HG02973 (cell line): ENCODE data around the gene RHEB.

Experiments used
- ATAC-seq: cut with Tn5 transposase; IDR thresholded peaks from one replicate; pipeline ENCODE4 v1.9.1; 2021; ENCODE audit warnings: moderate library complexity; ENCODE audit not compliant: unreplicated experiment

Gene RHEB, protein sequence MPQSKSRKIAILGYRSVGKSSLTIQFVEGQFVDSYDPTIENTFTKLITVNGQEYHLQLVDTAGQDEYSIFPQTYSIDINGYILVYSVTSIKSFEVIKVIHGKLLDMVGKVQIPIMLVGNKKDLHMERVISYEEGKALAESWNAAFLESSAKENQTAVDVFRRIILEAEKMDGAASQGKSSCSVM

DNA sequence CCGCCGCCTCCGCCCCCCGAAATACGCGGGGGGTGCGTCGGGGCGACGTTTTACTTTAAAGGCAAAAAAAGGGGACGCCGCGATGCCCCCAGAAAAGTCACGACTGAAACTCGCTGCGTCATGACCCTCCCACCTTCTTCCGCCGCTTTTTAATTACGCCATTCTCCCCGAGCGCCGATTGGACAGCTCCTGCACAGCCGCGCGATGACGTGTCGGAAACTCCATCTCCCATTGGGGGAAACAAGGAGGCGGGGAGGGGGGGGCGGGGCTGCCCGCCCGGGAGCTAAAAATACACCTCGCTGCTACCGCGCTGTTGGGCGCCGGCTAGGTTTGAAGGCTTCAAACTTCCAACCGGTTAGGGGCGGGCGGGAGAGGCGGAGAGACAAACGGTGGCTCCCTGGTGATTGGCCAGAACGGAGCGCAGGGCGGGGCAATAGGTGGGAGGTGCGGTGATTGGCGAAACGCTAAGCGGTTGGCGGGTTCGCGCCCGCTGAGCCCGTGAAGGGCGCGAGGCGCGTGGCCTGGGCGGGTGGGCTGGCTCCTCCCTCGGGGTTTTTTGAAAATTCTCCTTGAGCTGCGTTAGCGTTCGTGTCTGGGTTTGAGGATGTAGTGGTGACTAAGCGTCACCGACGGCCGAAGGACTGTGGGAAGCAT, at the start of gene RHEB:
TSS of gene RHEB (minus strand) at position 131 of the 654 bp plus-strand sequence. CDS start 384 bp downstream, outside the sequence.
- ATAC-seq = peak; percentile 75

DNA sequence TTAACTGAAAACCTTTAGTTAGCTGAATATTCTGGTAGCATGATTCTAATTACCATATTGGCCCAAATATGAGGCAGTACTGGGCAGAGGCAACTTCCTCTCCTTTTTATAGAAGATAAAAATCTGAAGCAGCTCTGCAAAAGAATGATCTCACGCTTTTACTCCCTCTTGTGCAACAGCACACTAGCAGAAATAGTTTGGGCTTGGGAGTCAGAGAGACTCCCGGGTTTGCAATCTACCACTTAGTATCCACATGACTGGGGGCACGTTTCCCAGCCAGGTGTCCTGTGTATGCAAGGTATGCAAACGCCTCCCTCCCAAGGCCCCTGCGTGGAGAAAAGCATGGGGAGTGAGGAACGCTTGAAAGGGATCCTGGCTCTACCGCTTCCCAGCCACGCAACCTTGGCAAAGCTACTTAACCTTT, 47.2 kb upstream of the RHEB start:
- no peak for ATAC-seq

DNA sequence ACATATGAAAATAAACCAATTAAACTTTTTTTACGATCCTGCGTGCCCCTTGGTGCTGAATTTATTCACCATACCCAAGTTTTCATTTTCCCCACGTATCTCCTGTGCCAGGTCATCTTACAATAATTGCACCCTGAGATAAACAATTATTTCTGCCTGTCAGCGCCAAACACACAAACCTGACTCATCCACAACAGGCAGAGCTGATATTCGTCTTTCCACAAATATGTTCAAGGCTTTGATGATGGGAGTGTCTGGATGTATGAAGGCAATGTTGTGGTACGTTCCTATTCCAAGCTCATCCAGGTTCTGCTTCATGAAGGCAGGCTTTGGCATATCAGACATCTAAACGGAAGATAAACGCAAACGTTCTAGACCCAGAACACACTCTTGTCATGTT, 45.8 kb upstream of the RHEB start:
- no peak for ATAC-seq

DNA sequence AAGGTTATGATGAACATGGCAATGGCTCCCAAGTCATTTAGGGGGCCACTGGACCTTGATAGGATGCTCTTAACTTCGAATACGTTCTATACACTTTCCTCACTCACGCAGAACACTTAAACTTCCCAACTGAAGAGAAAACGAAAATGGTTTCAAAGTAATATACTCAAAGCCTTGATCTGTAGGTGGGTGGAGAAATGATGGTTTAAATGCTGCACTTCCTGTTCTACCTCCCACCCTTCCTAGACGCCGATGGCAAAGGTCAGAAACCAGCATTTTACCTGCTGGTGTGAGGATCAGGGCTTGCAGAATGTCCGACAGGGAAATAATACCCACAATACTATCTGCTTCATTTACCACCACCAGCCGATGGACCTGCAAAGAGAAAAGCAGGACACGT, 40.5 kb upstream of the RHEB start:
- no peak for ATAC-seq

DNA sequence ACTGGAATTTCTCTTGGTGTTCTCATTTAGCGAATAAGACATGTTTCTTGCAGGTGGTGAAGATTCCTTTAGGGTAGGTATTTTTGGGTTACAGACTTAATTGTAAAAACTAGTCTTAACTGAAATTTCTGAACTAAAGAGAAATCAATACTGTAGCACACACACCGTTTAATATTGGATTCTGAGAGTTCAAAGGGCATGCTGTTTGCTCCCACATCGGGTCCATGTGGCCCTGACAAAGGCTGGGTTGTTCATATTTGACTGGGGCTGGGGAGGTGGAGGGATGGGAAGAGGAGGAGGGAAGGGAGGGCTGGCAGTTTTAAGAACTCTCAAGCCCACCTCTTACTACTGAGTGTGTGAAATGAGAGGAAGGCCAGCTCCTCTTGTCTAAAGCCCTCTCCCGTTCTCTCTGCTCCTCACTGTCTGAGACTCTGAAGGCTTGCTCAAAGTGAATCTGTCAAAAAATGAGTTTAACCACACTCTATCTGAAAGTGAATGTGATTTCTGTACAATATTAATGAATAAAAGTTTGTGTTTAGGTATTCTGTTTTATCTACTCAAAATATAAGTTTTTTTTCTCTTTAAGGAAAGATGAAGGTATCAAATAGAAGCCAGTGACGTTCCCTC, 40.0 kb upstream of the RHEB start:
- ATAC-seq = no peak

DNA sequence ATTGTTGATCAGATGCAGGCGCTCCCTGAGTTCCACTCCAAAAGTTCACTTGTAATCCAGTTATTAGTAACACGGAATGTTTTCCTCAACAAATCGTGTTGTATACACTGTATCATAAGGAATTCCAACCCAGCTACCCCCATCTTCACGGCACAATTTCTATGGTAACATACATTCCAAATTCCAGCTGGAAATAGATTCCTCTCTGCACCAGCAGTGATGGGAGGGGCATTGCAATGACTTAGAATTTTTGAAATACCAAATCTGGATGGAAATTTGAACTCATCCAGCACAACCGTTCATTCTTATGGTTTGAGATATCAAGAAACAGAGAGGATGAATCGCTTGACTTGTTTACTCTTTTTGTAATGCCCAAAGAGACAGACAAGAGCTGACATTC, 38.9 kb upstream of the RHEB start:
- ATAC-seq = no peak

DNA sequence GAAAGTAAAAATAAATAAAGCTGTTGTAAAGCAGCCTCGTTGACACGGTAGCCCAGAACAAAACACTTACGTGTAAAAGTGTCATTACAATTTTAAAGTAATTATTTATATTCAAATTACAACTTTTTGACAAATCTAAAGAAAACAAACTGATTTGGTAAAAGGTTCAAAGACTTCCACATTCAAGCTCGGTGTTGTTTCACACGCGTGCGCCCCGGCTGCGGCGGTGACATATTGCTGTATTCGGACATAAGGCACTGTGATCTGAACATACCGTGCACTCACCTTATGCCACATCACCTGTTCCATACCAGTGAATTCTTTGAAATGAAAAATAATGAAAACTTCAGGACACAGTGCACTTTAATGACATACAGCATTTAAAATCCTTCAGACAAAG, 36.9 kb upstream of the RHEB start:
- no peak for ATAC-seq

DNA sequence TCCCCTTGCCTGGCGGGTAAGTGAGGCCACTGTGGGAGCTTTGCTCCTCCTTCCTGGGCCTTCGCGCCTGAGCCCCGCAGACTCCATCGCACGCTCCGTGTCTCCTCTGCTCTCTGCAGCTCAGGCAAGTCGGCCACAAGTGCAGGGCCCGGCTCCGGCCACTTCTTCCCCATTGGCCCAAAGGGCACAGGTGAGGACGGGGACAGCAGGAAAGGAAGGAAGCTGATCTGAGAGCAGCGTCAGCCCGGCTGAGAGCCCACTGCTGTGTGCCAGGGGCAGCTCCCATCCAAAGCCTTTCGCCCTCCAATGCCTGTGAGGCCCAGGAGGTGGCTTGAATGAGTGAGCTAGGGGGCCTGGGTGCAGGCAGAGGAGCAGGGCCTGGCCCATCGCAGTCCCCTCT, 33.7 kb upstream of the RHEB start:
- no peak for ATAC-seq

DNA sequence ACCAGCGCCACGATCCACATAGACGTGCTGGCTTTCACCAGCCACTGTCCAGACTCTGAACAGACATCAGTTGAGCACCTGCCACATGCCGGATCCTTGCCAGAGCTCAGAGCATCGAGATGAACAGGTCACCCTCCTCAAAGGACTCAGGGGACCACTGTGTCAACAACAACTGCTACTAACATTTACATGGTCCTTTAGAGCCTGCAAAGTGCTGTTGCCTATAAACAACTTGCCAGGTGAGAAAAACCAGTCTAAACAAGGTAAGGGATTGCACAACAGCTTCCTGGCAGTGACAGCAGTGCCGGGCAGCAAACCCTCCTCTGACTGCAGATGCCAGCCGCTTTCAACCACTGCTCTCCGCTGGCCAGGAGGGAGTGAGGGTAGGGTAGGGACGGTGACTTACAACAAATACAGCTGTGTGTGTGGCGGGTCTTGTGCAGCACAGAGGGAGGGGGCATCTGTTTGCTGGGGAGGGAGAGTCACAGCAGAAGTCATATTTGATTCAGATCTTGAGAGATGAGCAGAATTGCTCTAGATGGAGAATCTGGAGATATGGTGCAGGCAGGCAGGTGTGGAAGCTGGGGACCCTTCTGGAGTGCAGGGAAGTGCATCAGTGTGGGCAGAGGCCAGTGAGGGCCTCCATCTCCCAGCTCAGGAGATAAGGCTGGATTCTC, 32.8 kb upstream of the RHEB start:
- no peak for ATAC-seq

DNA sequence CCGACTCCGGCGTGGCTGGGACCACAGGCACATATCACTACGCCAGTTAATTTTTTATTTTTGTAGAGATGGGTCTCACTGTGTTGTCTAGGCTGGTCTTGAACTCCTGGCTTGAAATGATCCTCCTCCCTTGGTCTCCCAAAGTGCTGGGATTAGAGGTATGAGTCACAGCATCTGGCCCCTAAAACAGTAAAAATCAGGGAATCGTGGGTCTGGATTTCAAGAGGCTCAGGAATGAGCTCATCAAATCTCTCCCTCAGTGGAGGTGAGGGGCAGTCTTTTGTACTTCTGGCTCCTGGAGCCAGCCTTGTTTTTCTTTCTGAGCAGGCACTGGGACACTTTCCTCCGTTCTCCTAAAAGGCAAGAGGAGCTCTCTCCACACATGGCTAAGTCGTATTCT, 32.1 kb upstream of the RHEB start:
- no peak for ATAC-seq

DNA sequence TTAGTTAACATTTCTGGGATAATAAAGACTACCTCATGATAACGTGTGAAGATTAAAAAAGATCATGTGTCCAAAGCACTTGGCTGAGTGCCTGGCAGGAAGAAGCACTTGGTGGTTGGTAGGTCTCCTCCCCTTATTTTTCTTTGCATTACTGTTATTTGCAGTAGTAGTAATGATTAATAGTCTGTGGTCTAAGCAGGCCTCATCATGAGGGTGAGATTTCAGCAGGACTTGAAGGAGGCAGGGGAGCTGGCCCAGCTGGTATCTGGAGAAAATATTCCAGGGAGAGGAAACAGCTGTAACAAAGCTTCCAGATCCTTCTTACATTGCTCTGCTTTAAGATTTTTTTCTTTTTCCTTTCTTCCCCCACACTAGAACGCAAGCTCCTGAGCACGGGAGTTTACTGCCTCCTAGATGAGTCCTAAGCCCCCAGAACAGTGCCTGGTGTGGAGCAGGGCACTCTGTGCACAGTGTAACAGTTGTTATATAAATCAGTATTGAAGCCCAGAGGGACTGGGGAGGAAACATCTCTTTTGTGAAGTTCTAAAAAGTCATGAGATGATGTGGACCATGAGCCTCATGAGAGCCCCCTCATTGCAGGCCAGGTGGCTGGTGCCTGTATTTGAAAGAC, 31.1 kb upstream of the RHEB start:
- no peak for ATAC-seq

DNA sequence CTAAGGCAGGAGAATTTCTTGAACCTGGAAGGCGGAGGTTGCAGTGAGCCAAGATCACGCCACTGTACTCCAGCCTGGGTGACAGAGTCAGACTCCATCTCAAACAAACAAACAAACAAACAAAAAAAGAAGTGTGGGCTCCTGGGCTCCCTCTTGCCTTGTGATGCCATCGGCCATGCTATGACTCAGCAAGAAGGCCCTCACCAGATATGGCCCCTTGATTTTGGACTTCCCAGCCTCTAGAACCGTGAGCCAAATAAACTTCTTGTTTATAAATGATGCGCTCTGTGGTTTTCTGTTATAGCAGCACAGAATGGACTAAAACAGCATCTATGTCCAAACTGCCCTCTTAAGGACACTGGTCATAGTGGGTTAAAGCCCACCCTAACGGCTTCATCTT, 29.9 kb upstream of the RHEB start:
- no peak for ATAC-seq

DNA sequence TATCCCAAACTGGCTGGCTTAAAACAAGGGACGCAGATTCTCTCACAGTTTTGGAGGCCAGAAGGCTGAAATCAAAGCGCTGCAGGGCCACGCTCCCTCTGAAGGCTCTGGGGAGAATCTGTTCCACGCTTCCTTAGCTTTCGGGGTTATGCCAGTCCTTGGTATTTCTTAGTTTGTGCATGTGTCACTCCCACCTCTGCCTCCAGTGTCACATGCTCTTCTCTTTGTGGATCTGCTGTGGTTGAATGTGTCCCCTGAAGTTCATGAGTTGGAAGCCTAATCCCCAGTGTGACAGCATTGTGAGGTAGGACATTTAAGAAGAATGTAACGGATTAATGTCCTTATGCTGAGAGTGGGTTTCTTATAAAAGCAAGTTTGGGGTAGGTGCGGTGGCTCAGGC, 29.4 kb upstream of the RHEB start:
- ATAC-seq = no peak

DNA sequence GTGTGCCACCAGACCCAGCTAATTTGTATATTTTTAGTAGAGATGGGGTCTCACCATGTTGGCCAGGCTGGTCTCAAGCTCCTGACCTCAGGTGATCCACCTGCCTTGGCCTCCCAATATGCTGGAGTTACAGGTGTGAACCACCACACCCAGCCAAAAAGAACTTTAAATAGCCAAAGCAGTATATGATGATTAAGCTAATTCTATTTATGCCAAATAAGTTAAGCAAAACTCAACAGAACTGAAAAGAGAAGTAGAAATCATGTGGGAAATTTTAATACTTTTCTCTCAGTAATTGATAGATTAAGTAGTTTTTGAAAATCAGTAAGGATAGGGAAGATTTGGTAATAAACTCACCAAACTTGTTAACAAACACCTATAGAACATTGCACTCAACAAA, 24.5 kb upstream of the RHEB start:
- ATAC-seq = no peak

DNA sequence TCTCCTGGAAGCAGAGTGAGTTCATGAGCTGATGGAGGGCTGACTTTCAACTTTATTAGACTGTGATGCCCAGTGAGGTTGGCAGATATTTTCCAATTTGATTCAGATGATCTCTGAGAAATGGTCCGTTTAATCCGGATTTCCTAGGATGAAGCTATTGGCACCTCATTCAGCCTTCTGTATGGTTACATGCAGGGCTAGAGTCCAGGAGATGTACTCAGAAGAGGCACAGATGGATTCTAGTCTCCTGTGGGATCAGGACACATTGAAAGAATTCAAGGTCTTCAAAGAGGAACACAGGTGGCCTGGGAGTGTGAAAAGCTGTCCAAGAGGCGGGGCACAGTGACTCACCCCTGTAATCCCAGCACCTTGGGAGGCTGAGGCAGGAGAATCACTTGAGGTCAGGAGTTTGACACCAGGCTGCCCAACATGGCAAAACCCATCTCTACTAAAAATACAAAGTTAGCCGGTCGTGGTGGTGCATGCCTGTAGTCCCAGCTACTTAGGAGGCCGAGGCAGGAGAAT, 23.0 kb upstream of the RHEB start:
- ATAC-seq = no peak

DNA sequence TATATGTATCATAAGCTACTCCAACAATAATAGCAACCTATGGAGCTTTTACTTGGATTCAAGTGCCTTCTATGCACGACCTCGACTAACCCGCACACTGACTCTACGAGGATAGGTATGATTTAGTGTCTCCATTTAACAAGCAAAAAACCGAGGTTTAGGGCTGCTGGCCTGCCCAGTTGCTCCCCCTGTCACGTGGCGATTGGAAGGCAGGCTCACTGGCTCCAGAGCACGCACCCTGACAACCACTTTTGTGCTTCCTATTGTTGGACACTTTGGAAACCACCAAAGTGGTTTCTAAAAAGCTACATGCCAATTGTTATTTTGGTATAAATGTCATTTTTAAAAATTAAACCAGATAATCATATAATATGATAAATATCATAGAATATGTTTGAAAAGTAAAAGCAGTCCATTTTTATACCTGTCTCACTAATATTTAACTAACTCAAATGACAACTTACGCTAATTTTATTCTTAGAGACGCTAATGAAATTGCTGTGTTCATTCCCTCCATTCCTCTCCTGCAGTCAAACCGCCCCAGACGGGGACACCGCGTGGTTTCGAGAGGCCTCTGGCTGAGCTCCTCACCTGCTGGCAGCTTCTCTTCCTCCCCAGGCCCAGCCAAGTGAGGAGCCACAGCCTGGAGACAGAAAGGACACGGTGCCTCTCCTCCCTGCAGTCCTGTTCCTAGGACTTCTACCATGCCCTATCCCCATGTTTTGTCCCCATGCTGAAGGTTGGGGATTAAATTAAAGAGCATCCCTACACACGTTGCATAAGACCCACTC, 22.2 kb upstream of the RHEB start:
- ATAC-seq = no peak

DNA sequence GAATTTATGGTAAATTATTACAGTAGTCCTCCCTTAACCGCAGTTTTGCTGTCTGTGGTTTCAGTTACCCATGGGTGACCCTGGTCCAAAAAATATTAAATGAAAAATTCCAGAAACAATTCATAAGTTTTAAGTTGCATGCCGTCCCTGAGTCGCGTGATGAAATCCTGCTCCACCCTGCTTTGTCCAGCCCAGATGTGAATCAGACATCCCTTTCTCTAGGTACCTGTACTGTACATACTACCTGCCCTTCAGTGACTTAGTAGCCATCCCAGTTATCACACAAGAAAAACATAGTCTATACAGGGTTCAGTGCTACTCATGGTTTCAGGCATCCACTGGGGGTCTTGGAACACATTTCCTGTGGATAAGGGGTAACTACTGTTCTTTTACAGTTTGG, 20.5 kb upstream of the RHEB start:
- ATAC-seq = no peak

DNA sequence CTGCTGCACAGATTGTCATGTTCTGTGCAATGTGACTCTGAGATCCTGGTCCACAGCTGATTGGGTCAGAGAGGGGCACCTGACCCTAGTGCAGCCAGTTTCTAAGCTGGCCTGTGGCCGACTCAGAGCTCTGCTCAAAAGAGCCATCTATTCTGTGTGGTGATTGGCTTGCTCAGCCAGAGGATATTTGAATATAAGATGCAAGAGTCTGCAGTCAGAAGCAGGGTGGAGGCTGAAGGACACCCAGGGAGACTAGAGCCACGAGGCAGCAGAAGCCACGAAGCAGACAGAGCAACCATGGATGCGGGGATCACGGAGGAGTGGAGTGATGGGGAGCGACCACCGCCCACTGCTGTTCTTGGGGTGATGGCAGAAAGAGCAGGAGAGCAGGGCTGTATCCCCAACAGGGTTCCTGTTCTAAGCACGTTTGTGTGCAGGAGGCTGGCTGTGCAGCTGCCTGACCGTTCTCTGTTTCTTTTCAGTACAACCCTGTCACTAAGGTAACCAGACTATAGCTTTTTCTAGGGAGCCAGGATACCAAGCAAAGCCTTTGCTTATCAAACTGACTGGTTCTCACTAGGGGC, 19.5 kb upstream of the RHEB start:
- peak; percentile 50 for ATAC-seq

DNA sequence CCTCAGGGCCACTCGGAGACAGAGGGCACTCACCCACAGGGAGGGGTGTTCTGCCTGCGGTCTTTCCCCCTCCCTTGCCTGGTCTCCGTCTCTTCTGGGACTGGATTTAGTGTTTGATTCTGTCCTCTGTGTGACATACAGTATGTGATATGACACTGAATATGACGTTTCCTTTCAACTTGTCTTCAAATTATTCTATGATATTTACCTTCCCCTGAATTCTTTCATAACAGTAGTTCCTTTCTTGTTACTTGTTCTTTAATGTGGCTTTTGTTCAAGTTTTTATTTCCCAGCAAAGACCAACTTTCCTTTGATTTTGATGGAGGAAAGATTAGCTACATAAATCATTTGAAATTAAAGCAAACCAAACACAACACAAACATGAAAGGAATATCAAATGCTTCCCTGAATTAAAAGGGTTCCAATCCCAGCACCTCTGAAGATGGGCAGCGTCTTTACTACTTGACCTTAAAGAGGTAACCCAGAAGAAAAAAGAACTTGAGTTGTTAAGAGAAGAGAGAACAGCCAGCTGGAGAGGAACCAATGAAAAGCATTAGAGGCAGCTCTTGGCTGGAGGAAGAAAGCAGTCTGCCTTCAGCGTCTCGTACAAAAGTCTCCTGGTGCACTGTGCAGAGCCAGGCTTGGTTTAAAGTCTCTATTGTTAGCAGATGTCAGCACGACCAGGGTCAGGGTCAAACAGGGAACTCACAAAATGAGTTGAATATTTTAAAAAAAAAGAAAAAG, 18.3 kb upstream of the RHEB start:
- ATAC-seq = no peak
